ENCODE measurements around the gene HINT1. TPM values are rescaled to one million over a fixed set of nuclear protein-coding genes. Genes with fewer than 3 reads are reported as not detected.
A peak's percentile ranks its signal among the peaks of the same experiment; 100 is the strongest.
"Not testable (repeated sequence)": the region's sequence is repeated elsewhere in the genome, so short reads cannot be mapped to it uniquely, and the experiment has no call there.

HINT1 gene
- total RNA-seq, 5 donors from 2014 or later (not counting 1 experiment from before 2014, with no cell fraction given): 204 to 240 (median 238) TPM

DNA sequence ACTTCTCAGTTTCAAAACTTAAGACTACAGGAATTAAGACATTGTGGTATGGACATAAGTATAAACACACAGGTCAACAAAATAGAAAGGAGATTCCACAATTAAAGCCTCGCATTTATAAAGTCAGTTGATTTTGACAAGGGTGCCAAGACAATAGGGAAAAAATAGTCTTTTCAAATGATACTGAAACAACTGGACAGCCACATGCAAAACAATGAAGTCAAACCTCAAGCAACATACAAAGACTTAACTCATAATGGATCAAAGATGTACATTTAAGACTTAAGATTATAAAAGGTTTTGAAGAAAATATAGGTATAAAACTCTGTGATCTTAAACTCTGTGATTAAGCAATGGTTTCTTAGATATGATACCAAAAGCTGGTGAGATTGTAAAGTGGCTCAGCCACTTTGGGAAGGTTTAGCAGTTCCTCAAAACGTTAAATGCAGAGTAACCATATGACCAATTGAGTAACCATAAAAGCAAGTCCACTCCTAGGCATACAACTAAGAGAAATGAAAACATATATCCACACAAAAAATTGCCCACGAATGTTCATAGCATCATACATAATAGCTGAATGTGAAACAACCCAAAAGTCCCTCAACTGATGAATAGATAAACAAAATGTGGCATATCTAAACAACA, 22.0 kb downstream of the HINT1 start:
- no peaks in the 10 kb centered on the region for H3K36me3 ChIP-seq (ENCODE audit: control insufficient read depth in 2 of 2, extremely low read depth in 1 of 2, insufficient read depth in 1 of 2, low read length in 1 of 2)
- DNase-seq: no peak
- no peak overlapping the region for H3K27ac ChIP-seq (ENCODE audit: low read length)
- peaks cover 0 to 3% of the 10 kb centered on the region in 2 experiments for H3K27me3 ChIP-seq (replicated peaks in 1 of 2; ENCODE audit: control insufficient read depth in 2 of 2, extremely low read depth in 1 of 2, insufficient read depth in 2 of 2, low read length in 1 of 2)
- no peaks in the 10 kb centered on the region for H3K27me3 Mint-ChIP-seq
- POLR2A ChIA-PET: no interaction called here
- no peaks in the 10 kb centered on the region for H3K9me3 ChIP-seq
- H3K4me1 ChIP-seq (ENCODE audit: control insufficient read depth in 1 of 2, extremely low read depth in 1 of 2, insufficient read depth in 2 of 2, low read length in 2 of 2): peaks cover 0 to 1% of the 10 kb centered on the region in 2 experiments
- peaks cover 8 to 11% (median 9%) of the 10 kb centered on the region in 3 donors for H3K4me1 Mint-ChIP-seq
- no peak for ATAC-seq (replicated peaks in 1 of 4)
- no peak overlapping the region for H3K27ac Mint-ChIP-seq
- no CpG with 5 or more reads among the region's 3 CpGs for WGBS (ENCODE audit: insufficient coverage)
- H3K36me3 Mint-ChIP-seq: no peaks in the 10 kb centered on the region
- H3K9me3 Mint-ChIP-seq: peaks cover 0 to 4% (median 0%) of the 10 kb centered on the region in 3 donors
- CTCF ChIA-PET: no interaction called here
- H3K4me3 ChIP-seq (ENCODE audit: control insufficient read depth in 1 of 2, extremely low read depth in 1 of 2, low read length in 1 of 2): no peak overlapping the region
- H3K4me3 Mint-ChIP-seq: no peak overlapping the region

DNA sequence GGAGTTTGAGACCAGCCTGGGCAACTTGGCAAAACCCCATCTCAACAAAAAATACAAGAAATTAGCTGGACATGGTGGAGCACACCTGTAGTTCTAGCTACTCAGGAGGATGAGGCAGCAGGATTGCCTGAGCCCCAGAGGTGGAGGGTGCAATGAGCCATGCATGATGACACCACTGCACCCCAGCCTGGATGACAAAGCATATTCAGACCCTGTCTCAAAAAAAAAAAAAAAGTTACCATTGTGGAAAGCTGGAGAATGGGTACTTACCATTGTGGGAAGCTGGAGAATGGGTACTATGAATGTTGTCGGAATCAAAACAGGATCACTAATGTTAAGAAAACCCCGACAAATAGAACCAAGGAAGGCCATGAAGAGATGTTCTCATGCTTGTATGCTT, 25.7 kb downstream of the HINT1 start:
- H3K27me3 ChIP-seq (replicated peaks in 1 of 2; ENCODE audit: control insufficient read depth in 2 of 2, extremely low read depth in 1 of 2, insufficient read depth in 2 of 2, low read length in 1 of 2): peaks cover 0 to 3% of the 10 kb centered on the region in 2 experiments
- DNase-seq: no peak
- ATAC-seq (replicated peaks in 1 of 4): no peak
- peaks cover 27 to 32% (median 31%) of the 10 kb centered on the region in 3 donors for H3K4me1 Mint-ChIP-seq
- peaks cover 0 to 3% of the 10 kb centered on the region in 2 experiments for H3K4me1 ChIP-seq (ENCODE audit: control insufficient read depth in 1 of 2, extremely low read depth in 1 of 2, insufficient read depth in 2 of 2, low read length in 2 of 2)
- ChIA-PET POLR2A (interaction anchor here in 1 of 2 donors (0.5 kb wide), 1 partner anchor 93 kb away, joined by 3 read pairs; no protein-coding TSS in a partner anchor), CTCF (interaction anchor here in 1 of 2 donors (0.6 kb wide), 1 partner anchor 31 kb away, joined by 3 read pairs; no protein-coding TSS in a partner anchor)
- no peak overlapping the region for H3K4me3 Mint-ChIP-seq
- no peak overlapping the region for H3K4me3 ChIP-seq (ENCODE audit: control insufficient read depth in 1 of 2, extremely low read depth in 1 of 2, low read length in 1 of 2)
- peaks cover 0 to 18% (median 0%) of the 10 kb centered on the region in 3 donors for H3K9me3 Mint-ChIP-seq
- no peak overlapping the region for H3K27ac Mint-ChIP-seq
- no peaks in the 10 kb centered on the region for H3K36me3 ChIP-seq (ENCODE audit: control insufficient read depth in 2 of 2, extremely low read depth in 1 of 2, insufficient read depth in 1 of 2, low read length in 1 of 2)
- H3K9me3 ChIP-seq: no peaks in the 10 kb centered on the region
- H3K36me3 Mint-ChIP-seq: peaks cover 6% of the 10 kb centered on the region
- no peaks in the 10 kb centered on the region for H3K27me3 Mint-ChIP-seq
- H3K27ac ChIP-seq (ENCODE audit: low read length): no peak overlapping the region
- 100% methylated on average over 1 of the region's 2 CpGs for WGBS (ENCODE audit: insufficient coverage)

DNA sequence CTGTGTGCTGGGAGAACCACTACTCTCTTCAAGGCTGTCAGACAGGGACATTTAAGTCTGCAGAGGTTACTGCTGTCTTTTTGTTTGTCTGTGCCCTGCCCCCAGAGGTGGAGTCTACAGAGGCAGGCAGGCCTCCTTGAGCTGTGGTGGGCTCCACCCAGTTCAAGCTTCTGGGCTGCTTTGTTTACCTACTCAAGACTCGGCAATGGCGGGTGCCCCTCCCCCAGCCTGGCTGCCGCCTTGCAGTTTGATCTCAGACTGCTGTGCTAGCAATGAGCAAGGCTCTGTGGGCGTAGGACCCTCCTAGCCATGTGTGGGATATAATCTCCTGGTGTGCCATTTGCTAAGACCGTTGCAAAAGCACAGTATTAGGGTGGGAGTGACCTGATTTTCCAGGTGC, 26.6 kb downstream of the HINT1 start:
- H3K9me3 Mint-ChIP-seq: peaks cover 0 to 18% (median 0%) of the 10 kb centered on the region in 3 donors
- peak in 22 of 35 experiments; percentile 5 to 37 (median 17) for DNase-seq
- H3K4me1 ChIP-seq (ENCODE audit: control insufficient read depth in 1 of 2, extremely low read depth in 1 of 2, insufficient read depth in 2 of 2, low read length in 2 of 2); H3K36me3 Mint-ChIP-seq; ATAC-seq (replicated peaks in 1 of 4); H3K9me3 ChIP-seq; CTCF ChIA-PET; H3K36me3 ChIP-seq (ENCODE audit: control insufficient read depth in 2 of 2, extremely low read depth in 1 of 2, insufficient read depth in 1 of 2, low read length in 1 of 2); H3K4me3 ChIP-seq (ENCODE audit: control insufficient read depth in 1 of 2, extremely low read depth in 1 of 2, low read length in 1 of 2); H3K27ac ChIP-seq (ENCODE audit: low read length); H3K27me3 ChIP-seq (replicated peaks in 1 of 2; ENCODE audit: control insufficient read depth in 2 of 2, extremely low read depth in 1 of 2, insufficient read depth in 2 of 2, low read length in 1 of 2); H3K27me3 Mint-ChIP-seq; POLR2A ChIA-PET: not testable (repeated sequence)
- H3K27ac Mint-ChIP-seq: peak overlapping the region; percentile 23 to 84
- H3K4me3 Mint-ChIP-seq: peak overlapping the region in 2 of 3 donors; percentile 47 to 48
- peaks cover 27 to 32% (median 31%) of the 10 kb centered on the region in 3 donors for H3K4me1 Mint-ChIP-seq
- WGBS (ENCODE audit: insufficient coverage): 60% methylated on average over 1 of the region's 5 CpGs

DNA sequence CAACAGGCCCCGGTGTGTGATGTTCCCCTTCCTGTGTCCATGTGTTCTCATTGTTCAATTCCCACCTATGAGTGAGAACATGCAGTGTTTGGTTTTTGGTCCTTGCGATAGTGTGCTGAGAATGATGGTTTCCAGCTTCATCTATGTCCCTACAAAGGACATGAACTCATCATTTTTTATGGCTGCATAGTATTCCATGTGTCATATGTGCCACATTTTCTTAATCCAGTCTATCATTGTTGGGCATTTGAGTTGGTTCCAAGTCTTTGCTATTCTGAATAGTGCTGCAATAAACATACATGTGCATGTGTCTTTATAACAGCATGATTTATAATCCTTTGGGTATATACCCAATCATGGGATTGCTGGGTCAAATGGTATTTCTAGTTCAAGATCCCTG, 32.0 kb downstream of the HINT1 start:
- ATAC-seq (replicated peaks in 1 of 4); DNase-seq; H3K4me3 ChIP-seq (ENCODE audit: control insufficient read depth in 1 of 2, extremely low read depth in 1 of 2, low read length in 1 of 2); H3K27ac Mint-ChIP-seq; CTCF ChIA-PET; POLR2A ChIA-PET; H3K27ac ChIP-seq (ENCODE audit: low read length); H3K27me3 ChIP-seq (replicated peaks in 1 of 2; ENCODE audit: control insufficient read depth in 2 of 2, extremely low read depth in 1 of 2, insufficient read depth in 2 of 2, low read length in 1 of 2); H3K9me3 ChIP-seq; H3K36me3 Mint-ChIP-seq; H3K4me3 Mint-ChIP-seq; H3K36me3 ChIP-seq (ENCODE audit: control insufficient read depth in 2 of 2, extremely low read depth in 1 of 2, insufficient read depth in 1 of 2, low read length in 1 of 2); H3K27me3 Mint-ChIP-seq; H3K4me1 ChIP-seq (ENCODE audit: control insufficient read depth in 1 of 2, extremely low read depth in 1 of 2, insufficient read depth in 2 of 2, low read length in 2 of 2): not testable (repeated sequence)
- Mint-ChIP-seq H3K9me3 (peaks cover 0 to 22% (median 0%) of the 10 kb centered on the region in 3 donors), H3K4me1 (peaks cover 19 to 23% (median 21%) of the 10 kb centered on the region in 3 donors)
- WGBS (ENCODE audit: insufficient coverage): no CpG with 5 or more reads among the region's 2 CpGs

DNA sequence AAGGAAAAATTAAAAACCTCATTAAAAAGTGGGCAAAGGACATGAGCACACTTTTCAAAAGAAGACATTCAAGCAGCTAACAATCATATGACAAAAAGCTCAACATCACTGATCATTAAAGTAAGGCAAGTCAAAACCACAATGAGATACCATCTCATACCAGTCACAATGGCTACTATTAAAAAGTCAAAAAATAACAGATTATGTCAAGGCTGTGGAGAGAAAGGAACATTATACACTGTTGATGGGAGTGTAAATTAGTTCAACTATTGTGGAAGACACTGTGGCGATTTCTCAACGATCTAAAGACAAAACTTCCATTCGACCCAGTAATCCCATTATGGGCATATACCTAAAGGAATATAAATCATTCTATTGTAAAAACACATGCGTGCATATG, 35.8 kb downstream of the HINT1 start:
- Mint-ChIP-seq H3K4me1 (no peaks in the 10 kb centered on the region), H3K36me3 (peaks cover 10% of the 10 kb centered on the region), H3K27ac (no peak overlapping the region), H3K9me3 (peaks cover 0 to 13% (median 3%) of the 10 kb centered on the region in 3 donors), H3K4me3 (no peak overlapping the region), H3K27me3 (peaks cover 0 to 3% of the 10 kb centered on the region in 2 donors)
- CTCF ChIA-PET: no interaction called here
- no peaks in the 10 kb centered on the region for H3K4me1 ChIP-seq (ENCODE audit: control insufficient read depth in 1 of 2, extremely low read depth in 1 of 2, insufficient read depth in 2 of 2, low read length in 2 of 2)
- no peak overlapping the region for H3K4me3 ChIP-seq (ENCODE audit: control insufficient read depth in 1 of 2, extremely low read depth in 1 of 2, low read length in 1 of 2)
- WGBS (ENCODE audit: insufficient coverage): no CpG with 5 or more reads among the region's 4 CpGs
- POLR2A ChIA-PET: no interaction called here
- DNase-seq: no peak
- peaks cover 0 to 3% of the 10 kb centered on the region in 2 experiments for H3K27me3 ChIP-seq (replicated peaks in 1 of 2; ENCODE audit: control insufficient read depth in 2 of 2, extremely low read depth in 1 of 2, insufficient read depth in 2 of 2, low read length in 1 of 2)
- no peaks in the 10 kb centered on the region for H3K36me3 ChIP-seq (ENCODE audit: control insufficient read depth in 2 of 2, extremely low read depth in 1 of 2, insufficient read depth in 1 of 2, low read length in 1 of 2)
- no peak overlapping the region for H3K27ac ChIP-seq (ENCODE audit: low read length)
- H3K9me3 ChIP-seq: no peaks in the 10 kb centered on the region
- no peak for ATAC-seq (replicated peaks in 1 of 4)

DNA sequence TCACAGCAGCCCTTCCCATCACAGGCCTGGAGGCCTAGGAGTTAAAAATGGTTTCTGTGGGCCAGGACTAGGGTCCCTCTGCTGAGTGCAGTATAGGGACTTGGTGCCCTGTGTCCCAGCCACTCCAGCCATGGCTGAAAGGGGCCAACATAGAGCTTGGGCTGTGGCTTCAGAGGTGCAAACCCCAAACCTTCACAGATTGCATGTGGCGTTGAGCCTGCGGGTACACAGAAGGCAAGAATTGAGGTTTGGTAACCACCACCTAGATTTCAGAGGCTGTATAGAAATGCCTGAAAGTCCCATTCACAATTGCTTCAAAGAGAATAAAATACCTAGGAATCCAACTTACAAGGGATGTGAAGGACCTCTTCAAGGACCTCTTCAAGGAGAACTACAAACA, 37.8 kb downstream of the HINT1 start:
- not testable (repeated sequence) for ATAC-seq (replicated peaks in 1 of 4)
- peaks cover 0 to 17% (median 7%) of the 10 kb centered on the region in 3 donors for H3K9me3 Mint-ChIP-seq

More for the DNA sequence above, 37.8 kb downstream of the HINT1 start:
- WGBS (ENCODE audit: insufficient coverage): no CpG with 5 or more reads among the region's 2 CpGs
- H3K9me3 ChIP-seq; H3K36me3 ChIP-seq (ENCODE audit: control insufficient read depth in 2 of 2, extremely low read depth in 1 of 2, insufficient read depth in 1 of 2, low read length in 1 of 2); DNase-seq; H3K4me3 ChIP-seq (ENCODE audit: control insufficient read depth in 1 of 2, extremely low read depth in 1 of 2, low read length in 1 of 2); H3K4me3 Mint-ChIP-seq; H3K27ac ChIP-seq (ENCODE audit: low read length); H3K27ac Mint-ChIP-seq; H3K4me1 Mint-ChIP-seq; H3K27me3 Mint-ChIP-seq; POLR2A ChIA-PET; H3K4me1 ChIP-seq (ENCODE audit: control insufficient read depth in 1 of 2, extremely low read depth in 1 of 2, insufficient read depth in 2 of 2, low read length in 2 of 2): not testable (repeated sequence)
- H3K27me3 ChIP-seq (replicated peaks in 1 of 2; ENCODE audit: control insufficient read depth in 2 of 2, extremely low read depth in 1 of 2, insufficient read depth in 2 of 2, low read length in 1 of 2): peaks cover 0 to 12% of the 10 kb centered on the region in 2 experiments
- peaks cover 14% of the 10 kb centered on the region for H3K36me3 Mint-ChIP-seq
- CTCF ChIA-PET: interaction anchor here (0.6 to 0.7 kb wide), 3 partner anchors 18 to 311 kb away, joined by 3 to 14 read pairs (median 3); no protein-coding TSS in a partner anchor

Data from T-cell (primary cell).